DND-41 (cell line): ENCODE measurements around the gene PRC1.

Experiments used
- EZH2 ChIP-seq: IDR thresholded peaks from 3 replicates; pipeline ENCODE4 v1.6.1; 2012; ENCODE audit warnings: borderline replicate concordance, low read depth, mild to moderate bottlenecking, moderate library complexity, low read length, inconsistent platforms; ENCODE audit not compliant: severe bottlenecking
- TF ChIP-seq, protein P1 (sequence below): IDR thresholded peaks from 2 replicates; pipeline ENCODE4 v1.5.1; 2012; ENCODE audit warnings: borderline replicate concordance, low read length, moderate library complexity, mild to moderate bottlenecking; ENCODE audit not compliant: poor library complexity, severe bottlenecking; ENCODE audit errors: extremely low read depth

DNA sequence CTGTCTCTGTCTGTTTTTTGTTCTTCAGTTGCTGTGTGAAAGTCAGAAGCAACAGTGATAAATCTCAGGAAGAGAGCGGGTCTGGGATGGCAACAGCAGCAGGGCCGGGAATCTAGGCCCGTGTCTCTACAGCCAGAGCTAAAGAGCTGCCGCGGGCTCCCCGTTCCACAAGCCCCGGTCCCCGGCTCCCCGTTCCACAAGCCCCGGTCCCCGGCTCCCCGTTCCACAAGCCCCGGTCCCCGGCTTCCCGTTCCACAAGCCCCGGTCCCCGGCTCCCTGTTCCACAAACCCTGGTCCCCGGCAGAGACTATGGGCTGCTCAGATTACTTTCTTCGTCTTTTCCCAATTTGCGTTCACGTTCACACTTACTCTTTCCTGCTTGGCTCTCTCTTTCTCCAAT is 20.1 kb downstream of the PRC1 start:
- TF ChIP-seq EZH2: no peak
- TF ChIP-seq, protein P1, sequence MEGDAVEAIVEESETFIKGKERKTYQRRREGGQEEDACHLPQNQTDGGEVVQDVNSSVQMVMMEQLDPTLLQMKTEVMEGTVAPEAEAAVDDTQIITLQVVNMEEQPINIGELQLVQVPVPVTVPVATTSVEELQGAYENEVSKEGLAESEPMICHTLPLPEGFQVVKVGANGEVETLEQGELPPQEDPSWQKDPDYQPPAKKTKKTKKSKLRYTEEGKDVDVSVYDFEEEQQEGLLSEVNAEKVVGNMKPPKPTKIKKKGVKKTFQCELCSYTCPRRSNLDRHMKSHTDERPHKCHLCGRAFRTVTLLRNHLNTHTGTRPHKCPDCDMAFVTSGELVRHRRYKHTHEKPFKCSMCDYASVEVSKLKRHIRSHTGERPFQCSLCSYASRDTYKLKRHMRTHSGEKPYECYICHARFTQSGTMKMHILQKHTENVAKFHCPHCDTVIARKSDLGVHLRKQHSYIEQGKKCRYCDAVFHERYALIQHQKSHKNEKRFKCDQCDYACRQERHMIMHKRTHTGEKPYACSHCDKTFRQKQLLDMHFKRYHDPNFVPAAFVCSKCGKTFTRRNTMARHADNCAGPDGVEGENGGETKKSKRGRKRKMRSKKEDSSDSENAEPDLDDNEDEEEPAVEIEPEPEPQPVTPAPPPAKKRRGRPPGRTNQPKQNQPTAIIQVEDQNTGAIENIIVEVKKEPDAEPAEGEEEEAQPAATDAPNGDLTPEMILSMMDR: no peak
